ENCODE data around the gene DNMBP.
A peak's percentile ranks its signal among the peaks of the same experiment; 100 is the strongest.
"Not testable (repeated sequence)": the region's sequence is repeated elsewhere in the genome, so short reads cannot be mapped to it uniquely, and the experiment has no call there.

DNMBP gene

DNA sequence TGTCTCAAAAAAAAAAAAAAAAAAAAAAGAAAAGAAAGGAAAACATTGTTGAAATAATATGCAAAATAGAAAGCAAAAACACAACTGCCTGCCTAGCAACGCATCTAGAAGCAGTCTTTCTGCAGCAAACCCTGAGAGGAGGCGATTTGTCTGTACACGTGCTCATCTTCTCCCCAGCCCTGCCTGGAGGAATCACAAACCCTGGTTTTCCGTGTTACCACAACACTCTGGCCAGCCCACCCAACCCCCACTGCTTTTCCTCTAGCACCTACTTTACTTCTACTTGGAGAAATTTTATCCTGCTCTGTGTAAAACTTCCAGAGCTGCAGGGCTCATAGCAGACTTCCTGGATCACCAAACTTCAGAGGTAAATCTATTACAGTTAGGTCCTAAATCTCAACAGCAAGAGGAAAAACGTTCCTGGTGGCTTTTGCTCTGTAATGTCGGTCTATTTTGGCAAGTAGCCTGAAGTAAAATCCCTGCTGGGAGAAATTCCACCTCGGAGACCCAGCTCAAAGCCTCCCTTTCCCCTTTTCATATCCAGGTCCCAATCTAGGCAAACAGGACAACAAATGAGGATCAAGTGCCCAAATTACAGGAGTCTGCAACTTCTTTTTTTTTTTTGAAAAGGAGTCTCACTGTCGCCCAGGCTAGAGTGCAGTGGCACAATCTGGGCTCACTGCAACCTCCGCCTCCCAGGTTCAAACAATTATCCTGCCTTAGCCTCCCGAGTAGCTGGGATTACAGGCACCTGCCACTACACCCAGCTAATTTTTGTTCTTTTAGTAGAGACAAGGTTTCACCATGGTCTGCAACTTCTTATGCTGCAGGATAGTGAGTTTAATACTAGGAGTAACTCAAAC lies 91.6 kb downstream of the DNMBP start:
- DNase-seq (ENCODE audit: low read depth) = peak; percentile 67

DNA sequence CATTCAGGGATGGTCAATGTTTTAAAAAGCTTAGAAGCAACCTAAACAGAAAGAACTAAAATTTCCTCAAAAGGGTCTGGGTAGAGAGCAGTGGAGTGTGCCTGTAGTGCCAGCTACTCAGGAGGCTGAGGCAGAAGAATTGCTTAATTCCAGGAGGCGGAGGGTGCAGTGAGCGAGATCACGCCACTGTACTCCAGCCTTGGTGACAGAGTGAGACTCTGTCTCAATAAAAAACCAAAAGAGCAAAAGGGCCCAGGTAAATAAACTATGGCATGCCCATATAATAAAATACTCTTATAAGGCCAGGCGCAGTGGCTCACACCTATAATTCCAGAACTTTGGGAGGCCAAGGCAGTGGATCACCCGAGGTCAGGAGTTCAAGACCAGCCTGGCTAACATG lies 93.0 kb downstream of the DNMBP start:
- no peak for DNase-seq (ENCODE audit: low read depth)

DNA sequence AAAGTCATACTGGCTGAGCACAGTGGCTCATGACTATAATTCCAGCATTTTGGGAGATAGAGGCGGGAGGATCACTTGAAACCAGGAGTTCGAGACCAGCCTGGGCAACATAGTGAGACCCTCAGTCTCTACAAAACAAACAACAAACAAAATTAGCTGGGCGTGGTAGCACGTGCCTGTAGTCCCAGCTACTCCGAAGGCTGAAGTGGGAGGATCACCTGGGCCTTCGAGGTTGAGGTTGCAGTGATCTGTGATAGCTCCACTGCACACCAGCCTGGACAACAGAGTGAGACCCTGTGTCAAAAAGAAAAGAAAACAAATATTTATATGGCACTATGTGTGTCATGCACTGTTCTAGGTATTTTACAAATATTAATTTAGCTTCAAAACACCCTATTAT lies 94.3 kb downstream of the DNMBP start:
- no peak for DNase-seq (ENCODE audit: low read depth)

DNA sequence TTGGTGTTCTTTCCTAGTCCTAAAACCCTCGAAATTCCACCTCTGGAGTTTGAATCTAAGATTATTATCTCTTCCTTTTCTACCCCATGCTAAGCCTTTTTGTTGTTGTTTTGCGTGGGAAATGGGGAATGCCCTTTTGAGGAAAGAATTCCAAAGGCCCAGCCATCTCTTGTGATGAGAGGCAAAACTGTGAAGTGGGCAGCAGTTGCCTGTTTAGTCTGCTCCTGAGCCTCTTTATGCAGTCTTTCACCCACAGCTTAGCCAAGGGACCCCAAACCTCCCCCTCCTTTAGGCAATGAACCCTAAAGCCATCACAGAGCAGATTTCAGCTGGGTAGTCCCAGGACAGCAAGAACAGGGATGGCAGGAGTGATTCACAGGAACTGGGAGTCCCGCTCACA lies 95.5 kb downstream of the DNMBP start:
- DNase-seq (ENCODE audit: low read depth) = no peak

DNA sequence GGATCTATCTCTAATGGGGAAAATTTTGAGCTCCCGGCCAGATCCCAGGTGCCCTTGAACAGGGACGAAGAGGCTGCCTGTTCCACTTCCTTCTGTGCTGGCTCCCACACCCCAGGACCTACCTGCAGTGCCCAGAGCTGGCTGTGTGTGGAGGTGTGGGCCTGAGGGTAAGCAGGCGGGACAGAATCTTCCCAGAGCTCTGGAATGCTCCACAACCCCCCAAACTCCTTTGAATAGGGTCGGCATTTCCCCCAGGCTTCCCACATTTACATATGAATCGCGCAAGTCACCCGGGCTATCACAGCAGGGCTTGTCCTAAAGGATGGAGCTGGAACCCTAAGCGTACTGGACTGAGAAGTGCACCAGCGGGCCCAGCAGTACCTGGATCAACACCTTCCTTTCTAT lies 95.9 kb downstream of the DNMBP start:
- DNase-seq (ENCODE audit: low read depth) = no peak

DNA sequence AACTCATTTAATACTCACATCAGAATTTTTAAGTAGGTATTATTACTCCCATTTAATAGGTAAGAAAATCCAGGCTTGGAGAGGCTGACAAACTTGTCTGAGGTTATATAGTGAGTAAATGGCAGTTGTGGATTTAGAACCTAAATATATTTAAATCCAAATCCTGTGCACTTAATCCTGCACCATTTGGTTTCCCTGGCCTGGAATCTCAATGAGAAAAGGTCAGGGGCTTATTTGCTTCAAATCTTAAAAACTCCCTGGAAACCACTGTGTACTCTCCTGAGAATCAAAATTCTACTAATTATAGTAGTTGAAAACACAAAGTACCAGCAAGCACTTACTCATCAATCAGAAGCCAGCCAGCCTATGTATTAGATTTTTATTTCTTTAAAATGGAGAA lies 97.7 kb downstream of the DNMBP start:
- no peak for DNase-seq (ENCODE audit: low read depth)

DNA sequence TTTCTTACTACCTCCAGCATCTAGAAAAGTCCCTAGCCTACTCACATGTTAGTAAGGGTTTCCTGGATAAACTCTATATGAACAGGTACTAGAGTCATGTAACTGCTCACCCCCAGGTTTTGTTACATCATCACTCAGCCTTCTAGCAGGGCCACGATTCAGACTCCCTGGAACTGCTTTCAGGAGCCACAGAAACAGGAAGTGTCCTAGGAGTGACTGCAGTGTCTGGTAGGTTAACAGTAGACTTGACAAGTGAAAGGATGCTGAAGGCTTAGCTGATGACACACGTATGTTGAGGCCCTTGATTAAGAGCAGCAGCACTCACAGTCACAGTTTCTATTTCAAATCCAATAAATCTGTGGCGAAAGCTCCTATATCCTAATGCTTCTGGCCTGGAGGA lies 101.2 kb downstream of the DNMBP start:
- DNase-seq (ENCODE audit: low read depth) = no peak

DNA sequence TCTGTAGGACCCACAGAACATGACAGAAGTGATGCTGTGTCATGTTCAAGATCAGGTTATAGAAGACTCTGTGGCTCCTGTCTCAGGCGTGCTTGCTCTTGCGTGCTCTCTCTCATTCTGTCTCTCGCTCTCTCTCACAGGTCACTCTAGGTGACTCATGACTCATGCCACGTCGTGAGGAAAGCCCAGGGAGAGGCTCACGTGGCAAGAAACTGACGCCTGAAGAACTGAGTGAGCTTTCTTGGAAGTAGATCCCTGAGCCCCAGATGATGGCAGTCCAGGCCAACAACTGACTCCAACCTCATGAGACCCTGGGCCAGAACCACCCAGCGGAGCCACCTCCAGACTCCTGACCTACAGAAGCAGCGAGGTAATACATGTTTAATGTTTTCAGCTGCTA lies 103.3 kb downstream of the DNMBP start:
- DNase-seq (ENCODE audit: low read depth) = peak; percentile 34

DNA sequence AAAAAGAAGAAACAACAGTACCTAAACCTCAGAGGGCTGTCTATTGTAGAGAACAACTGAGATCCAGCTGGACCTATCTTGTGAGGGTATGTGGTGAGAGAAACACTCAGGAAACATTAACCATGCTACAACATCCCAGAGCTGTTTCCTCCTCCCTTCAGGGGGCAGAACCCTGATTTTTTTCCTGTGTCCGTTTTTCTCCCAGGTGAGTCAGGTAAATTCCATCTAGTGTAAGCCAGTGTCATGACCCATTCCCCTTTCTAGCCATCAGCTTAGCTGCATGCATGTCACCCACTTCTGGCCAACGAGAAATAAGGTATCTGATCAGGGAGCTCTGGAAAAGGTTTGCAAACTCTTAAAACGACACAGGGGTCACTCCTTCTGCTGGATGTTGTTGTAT lies 103.8 kb downstream of the DNMBP start:
- DNase-seq (ENCODE audit: low read depth) = no peak

DNA sequence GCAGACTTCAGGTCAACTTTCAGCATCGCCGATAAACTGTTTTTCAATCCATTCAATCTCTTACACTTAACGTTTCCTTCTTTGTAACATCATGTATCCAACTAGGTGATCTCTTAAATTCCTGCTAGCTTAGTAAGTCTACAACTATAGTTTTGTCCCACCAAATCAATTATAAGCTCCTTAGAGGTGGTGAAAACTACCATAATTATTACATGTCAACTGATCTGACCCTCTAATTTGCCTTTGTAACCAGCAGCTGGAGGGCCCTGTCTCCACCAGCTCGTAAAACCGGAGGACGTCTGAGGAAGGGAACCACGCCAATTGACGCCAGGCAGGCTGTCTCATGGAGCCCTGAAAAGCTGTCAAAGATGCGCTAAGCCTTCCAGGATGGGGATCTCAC lies 113.9 kb downstream of the DNMBP start:
- DNase-seq (ENCODE audit: low read depth) = no peak

DNA sequence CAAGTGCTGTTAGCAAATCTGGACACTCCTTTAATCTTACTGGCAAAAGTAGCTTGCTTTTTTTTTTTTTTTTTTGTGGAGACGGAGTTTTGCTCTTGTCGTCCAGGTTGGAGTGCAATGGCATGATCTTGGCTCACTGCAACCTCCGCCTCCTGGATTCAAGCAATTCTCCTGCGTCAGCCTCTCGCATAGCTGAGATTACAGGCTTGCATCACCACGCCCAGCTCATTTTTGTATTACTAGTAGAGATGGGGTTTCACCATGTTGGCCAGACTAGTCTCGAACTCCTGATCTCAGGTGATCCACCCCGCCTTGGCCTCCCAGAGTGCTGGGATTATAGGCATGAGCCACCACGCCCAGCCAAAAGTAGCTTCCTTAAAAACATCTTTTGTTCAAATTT lies 114.7 kb downstream of the DNMBP start:
- DNase-seq (ENCODE audit: low read depth) = not testable (repeated sequence)

DNA sequence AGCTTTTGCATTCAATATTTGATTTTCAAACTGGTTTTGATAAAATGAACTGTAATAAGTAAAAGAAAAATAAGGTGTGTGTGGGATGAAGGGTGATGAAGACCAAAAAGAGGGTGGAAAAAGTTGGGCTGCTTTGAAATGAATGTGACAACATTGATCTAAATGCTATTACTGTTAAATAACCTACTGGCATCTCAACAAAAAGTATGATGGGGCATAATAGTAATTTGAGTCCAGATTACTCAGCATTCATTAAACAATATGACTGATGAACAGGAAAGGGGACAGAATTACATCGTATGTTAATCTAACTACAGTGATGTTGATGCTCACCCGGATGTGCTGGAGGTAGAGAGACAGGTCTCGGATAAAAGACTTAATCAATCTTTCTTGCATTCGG lies 115.1 kb downstream of the DNMBP start:
- DNase-seq (ENCODE audit: low read depth) = no peak

DNA sequence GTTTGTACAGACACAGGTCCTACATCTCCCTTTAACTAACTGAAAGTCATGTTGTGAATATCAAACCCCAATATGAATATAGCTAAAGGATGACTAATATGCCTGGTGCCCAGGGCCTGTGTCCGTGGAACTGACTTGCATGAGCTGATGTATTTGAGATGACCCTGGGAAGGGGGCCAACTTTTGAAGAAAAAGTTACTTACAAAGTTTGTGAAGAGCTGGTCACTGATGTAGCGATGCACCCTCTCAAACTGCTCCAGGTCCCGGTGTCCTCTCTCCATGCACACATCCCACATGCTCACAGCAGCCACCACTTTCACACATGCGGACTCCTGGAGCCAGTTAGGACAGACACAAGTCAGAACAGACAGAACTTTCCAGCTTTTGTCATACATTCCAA lies 121.1 kb downstream of the DNMBP start:
- DNase-seq (ENCODE audit: low read depth) = peak; percentile 65

DNA sequence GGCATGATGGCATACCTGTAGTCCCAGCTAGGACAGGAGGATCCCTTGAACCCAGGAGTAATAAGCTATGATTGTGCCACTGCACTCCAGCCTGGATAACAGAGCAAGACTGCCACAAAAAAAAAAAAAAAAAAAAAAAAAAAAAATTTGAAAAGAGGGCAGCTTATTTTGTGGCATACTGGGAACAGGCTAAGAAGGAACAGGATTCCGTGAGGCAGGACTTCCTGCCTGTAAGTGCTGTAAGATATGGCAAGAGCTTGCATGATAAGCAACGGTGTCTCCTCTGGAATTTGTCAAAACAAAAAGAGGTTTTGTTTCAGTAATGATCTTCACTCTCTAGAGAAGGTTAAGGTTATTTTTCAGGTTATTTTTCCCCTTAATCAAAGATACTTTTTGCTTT lies 126.2 kb downstream of the DNMBP start:
- no peak for DNase-seq (ENCODE audit: low read depth)

DNA sequence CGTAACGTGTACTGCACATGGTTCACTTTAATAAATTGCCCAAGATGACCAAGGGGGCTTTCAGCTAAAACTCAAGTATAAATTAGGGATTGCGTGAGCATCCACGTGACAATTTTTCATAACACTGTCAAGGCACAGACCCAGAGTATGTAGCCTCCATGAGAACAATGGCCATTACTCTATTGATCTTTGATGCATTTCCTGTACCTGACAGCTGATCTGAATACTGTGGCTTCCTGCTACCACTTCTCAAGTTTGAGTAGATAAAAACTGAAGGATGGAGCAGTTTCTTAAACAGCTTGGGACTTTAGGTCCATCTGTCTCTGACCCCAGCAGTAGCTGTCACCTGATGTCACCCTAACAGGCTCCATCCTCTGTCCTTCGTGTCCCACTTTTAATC lies 128.4 kb downstream of the DNMBP start:
- DNase-seq (ENCODE audit: low read depth) = no peak

DNA sequence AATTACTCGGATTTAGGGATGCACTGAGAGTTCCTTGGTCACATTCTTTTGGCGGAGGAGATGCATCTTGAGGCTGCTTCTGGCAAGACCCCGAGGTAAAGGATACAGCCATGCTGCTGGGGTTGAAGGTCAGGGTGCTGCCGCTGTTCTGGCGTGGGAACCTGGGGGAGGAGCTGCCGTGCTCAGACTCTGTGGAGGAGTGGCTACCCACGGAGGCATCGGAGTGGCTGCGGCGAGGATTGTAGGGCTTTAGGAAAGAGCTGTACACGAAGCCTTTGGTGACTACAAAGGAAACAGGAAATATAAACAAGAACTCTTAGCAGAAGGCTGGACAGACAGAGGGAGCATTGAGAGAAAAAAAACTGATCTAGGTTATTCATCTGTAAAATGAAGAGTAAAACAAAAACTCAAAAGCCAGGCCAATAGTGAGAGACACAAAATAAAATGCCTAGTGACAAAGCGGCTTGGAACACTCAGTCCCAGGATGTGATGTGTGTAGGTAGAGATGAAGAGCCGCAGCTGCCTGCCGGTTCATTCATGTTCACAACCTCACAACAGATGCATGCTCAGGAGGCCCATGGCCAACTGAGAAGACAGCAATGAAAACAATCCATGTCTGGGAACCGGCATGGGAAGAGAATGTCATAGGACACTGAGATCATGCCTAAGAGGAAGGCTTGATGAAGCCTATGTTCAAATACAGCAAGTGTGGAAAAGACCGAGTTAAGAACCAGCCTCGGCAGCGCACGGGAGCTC lies 129.5 kb downstream of the DNMBP start:
- no peak for DNase-seq (ENCODE audit: low read depth)

DNA sequence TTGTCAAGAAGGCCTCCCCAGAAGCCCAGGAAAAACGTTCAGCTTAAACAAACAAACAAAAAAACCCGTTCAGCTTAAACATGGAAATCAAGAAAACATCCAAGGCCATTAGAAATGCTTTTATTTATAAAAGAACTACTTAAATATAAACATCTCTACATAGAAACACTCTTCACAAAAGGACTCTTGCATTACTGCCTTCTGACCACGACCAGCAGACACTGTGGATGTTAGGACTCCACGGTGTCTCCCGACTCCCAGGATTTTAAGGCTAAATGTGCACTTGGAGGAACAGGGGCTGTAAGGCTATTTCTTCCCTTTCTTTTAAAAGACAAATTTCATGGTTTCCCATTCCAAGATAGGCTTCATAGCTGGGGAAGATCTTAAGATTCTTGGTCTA lies 134.3 kb downstream of the DNMBP start:
- no peak for DNase-seq (ENCODE audit: low read depth)

DNA sequence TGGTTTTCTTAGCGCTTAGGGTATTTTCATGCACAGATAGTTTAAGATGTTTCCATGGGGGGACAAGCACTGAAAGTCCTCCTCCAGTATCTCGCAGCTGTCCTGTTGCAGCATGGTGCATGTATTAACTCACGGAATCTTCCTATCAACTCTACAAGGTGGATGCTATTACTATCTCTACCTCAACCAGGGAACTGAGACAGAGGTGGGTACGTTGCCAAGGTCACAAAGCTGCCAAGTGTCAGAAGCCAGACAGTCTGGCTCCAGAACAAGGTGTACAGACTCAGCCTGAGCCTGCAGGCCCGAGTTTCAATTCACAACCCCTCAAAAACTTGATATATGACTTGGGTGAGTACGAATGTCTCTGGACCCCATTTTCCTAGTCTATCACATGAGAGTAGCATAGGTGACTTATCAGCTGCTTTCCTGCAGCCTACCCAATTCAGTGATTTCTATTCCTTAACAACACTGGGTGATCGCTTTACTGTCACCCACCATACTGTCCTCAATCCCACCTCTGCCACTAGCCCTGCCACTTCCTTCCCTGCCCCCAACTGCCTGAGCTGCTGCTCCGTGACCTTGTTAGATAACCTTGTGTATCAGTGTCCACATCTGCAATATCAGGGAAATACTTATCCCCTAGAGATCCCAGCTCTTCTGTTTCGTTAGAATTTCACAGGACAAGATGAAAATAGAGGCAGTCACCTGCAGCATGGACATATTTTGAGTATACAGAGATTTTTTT lies 135.2 kb downstream of the DNMBP start:
- no peak for DNase-seq (ENCODE audit: low read depth)

DNA sequence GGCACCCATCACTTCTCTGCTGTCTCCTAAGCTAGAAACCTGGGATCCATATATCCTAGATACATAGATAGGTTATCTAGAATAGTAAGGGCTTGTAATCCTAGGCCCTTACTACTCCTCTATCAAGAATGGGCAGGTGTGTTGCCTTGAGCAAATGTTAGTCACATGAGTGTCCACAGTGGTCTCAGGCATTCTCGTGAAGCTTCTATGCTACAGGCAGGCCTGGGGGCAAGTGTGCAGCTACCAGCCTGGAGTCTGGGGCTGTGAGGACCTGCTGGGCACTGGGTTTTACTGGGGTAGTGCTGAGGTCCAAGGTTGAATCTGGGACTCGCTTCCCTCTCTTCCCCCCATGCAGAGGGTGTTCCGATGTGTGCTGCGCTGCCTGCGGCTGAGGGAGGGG lies 135.9 kb downstream of the DNMBP start:
- DNase-seq (ENCODE audit: low read depth) = no peak

DNA sequence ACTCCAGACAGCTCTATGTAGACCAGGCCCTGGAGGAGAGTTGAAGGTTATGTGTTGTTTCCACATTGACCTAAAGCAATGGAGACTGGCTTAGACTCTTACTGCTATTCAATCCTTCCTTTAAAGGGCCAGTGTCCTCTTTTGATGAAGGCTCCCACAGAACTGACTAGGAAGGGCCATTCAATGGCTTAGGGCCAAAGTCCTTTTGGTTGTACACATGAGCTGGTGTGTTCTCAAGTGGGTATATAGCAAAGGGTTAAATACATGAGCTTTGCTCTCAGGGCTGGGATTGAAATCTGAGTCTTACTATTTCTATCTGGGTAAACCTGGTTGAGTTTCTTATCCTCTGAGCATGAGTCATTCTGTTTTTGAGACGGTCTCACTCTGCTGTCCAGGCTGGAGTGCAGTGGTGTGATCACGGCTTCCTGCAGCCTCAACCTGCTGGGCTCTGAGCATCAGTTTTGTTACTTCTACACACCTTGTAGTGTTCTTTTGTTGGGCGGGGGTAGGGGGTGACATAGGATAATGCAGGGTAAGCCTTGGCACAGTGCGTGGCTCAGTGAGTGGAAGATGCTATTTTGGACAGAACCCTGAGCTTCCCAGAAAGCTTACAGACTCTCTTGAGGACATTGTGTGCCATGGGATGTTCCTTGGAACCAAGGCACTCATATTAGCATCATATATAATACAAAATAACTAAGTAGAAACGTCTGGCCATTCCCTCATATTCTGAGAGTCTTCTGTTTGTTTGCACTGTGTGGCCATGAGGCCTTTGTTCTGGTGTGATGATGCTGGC lies 137.2 kb downstream of the DNMBP start:
- no peak for DNase-seq (ENCODE audit: low read depth)

DNA sequence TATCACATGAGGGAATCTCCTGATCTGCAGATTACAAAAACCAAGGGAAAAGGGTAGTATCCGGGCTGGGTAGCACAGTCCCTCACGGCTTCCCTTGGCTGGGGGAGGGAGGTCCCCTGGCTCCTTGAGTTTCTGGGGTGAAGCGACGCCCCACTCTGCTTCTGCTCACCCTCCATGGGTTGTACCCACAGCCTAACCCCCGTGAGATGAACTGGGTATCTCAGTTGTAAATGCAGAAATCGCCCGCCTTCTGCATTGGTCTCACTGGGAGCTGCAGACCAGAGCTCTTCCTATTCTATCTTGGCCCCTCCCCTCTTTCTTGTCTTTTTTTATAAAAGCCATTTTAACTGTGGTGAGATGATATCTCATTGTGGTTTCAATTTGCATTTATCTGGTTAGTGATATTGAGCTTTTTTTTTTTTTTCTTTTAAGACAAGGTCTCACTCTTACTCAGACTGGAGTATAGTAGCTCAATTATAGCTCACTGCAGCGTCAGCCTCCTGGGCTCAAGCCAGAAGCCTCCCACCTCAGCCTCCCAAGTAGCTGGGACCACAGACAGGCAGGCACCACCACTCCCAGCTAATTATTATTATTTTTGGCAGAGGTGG lies 139.5 kb downstream of the DNMBP start:
- no peak for DNase-seq (ENCODE audit: low read depth)

All from fibroblast of gingiva (primary cell).